HG03039 (cell line): ENCODE measurements around the gene ARHGEF37.

Experiments used
- ATAC-seq: cut with Tn5 transposase; IDR thresholded peaks from one replicate; pipeline ENCODE4 v1.9.1; 2021; ENCODE audit warnings: mild to moderate bottlenecking, moderate library complexity; ENCODE audit not compliant: unreplicated experiment

The ARHGEF37 gene

DNA sequence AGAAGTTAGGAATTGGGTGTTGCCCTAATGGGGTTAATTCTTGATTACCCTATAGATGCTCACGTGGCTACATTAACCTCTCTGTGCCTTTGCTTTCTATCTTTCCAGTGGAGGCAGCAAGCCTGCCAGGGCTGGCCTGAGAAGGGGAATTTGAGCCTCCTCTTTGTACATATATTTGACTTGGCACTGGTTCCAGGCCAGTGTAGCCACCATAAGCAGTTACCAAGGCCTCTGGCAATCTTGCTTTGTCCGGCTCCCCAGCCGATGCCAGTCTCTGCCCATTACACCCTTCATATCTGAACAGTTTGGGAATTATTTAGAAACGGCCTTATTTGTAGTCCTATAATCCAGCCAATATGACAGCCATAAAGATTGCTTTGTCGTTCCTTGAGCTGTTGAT lies 90.2 kb downstream of the ARHGEF37 start:
- ATAC-seq = no peak

DNA sequence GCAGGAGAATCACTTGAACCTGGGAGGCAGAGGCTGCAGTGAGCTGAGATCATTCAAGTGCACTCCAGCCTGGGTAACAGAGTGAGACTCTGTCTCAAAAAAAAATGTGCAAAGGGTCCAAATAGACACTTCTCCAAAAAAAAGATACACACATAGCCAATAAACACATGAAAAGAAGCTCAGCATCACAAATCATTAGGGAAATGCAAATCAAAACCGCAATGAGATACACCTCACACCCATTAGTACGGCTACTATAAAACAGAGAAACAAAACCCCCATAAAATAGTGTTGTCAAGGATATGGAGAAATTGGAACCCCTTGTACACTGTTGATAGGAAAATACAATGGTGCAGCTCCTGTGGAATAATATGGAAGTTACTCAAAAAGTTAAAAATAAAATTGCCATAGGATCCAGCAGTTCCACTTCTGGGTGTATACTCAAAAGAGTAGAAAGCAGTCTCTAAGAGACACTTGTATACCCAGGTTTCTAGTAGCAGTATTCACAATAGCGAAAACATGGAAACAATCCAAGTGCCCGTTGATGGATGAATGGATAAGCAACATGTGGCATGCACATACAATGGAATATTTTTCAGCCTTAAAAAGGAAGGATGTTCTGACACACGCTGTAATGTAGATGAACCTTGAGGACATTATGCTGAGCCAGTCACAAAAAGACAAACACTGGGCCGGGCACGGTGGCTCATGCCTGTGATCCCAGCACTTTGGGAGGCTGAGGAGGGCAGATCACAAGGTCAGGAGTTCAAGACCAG lies 91.6 kb downstream of the ARHGEF37 start:
- no peak for ATAC-seq

DNA sequence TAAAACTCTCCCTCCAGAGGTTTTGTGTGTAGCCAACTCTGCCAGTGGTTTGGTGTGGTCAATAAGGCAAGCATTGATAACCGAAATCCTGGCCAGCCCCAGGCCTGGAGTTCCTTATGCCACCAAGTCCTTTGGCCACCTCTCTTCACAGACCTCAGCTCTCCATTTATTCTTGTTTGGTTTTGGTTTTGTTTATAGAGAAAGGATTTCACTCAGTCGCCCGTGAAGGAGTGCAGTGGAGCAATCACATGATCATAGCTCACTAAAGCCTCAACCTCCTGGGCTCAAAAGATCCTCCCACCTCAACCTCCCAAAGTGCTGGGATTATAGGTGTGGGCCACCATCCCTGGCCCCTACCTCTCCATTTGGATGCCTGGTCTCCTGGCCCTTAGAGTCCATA lies 93.4 kb downstream of the ARHGEF37 start:
- no peak for ATAC-seq

DNA sequence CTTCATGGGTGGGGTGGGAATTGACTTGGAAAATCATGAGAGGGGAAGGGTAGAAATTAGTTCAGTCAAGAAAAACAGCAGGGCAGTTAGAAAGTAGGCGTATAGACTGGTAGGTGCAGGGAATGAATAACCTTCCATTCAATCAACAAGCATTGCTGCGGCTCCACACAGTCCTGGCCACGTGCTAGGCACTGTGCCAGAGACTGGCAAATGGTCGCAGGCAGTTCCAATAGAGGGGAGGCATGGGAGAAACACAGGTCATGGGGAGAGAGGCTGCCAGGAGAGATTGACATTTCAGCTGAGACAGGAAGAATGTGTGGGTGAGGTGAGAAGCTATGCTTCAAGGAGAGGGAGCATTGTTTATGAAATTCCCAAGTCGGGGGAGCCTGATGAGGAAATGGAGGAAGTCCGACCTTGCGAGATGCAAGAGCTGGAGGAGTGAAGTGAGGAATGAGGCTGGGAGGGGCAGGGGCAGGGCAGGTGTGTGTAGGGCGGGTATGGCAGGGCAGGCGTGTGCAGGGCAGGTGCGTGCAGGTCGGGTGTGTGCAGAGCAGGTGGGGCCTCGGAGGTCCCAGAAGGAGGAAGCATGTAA lies 94.4 kb downstream of the ARHGEF37 start:
- no peak for ATAC-seq

DNA sequence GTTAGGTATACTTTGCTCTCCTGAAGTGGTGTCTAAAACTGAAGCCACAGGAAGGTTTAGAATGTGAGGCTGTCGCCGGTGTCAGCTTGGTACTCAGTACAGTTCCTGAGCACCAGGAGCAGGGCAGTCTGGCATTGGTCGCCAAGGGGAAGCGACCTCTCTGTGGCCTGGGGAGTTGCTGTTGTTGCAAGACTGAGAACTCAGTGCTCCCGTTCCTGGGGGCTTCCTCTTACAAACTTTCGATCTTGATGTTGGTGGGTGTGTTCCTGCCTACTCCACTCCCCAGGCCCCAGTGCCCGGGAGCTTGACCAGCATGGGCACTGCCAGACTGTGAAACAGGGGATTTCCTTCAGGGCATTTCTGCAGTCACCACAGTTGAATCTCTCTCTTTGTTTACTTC lies 96.4 kb downstream of the ARHGEF37 start:
- ATAC-seq = no peak

DNA sequence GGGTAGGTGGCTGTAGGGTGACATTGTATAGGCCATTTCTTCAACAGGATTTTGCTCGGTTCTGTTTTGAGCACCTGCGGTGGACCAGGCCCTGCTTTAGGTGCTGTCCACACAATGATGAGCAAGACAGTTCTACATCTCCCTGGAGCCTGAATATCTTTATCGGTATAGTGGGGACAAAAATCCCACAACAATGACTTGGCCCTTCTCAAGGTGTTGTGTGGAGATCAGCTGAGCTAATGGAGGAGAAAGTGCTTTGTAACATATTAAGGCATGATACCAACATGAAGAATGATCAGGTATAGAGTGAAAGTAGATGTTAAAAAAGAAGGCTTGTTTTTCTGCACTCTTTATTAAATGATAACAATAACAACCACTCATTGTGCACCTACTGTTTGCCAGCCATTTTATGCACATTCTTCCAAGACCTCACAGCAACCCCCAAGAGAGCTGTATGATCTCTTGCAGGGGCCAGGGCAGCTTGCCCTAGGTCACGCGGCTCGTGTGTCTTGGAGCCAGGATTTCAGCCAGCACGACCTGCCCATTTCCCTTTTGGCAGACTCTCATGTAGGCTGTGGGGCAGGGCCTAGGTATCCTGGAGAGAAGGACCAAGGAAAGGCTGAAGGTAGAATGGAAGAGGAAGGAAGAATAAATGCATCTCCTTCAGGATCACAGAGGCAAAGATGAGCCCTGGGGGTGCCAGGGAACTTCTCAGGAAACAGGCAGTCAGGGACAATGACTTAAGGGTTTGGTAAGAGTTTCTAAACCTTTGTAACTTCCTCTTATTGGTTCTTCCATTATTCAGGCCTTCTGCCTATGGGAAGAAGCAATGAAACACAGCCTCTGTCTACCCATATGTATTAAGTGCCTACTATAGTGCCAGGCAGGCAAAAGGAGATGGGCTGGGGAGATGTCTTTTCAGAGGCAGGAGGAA lies 98.8 kb downstream of the ARHGEF37 start:
- peak; percentile 24 for ATAC-seq

DNA sequence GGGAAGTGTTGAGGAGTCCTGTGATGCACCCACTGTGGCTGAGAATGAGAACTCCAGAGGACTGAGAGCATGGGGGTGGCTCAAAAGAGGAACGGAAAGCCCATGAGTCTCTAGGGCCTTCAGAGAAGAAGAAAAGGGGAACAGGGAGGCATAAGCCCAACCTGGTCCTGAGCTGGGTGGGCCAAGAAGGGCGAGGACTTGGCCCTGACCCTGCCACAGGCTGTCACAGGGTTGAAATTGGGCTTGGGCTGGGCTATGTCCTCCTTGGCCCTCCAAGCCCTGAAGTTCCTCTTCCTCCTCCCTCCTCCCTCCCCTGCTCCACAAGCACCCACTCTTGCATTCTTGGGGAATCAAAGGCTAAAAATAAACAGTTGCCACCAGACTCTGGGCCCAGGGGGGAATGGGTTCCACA lies 99.5 kb downstream of the ARHGEF37 start:
- peak; percentile 93 for ATAC-seq

DNA sequence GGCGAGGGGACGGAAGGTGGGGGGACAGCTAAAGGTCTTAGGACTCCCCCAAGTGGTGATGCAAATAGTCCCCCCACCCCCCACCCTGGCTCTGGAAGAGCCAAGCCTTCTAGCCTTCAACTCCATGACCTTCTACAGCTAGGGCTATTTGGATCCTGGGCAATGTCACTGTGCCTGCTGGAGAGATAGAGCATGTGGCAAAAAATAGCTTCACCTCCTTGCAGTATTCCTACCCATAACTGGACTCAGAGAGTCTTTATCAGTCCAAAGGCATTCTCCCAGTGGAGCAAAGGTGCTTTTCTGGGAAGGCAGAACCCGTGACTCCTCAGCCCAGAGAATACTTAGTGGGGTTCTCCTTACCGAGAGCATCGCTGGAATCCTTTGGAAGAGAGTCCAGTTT lies 100.0 kb downstream of the ARHGEF37 start:
- no peak for ATAC-seq

DNA sequence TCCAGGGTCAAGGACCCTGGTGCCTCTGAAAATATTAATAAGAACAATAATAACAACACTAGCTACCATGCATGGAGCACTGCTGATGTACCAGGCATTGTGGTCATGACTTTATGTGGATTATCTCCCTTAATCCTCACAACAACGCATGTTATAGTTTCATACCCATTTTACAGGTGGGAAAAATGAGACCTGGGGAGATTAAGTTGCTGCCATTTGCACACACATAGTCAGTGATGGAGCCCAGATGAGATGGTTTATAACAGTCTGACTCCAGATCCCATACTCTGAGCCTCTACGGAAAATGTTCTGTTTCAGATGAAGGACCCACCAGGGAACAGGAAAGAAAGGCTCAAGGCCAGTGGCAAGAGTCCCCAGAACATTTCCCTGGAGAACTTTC lies 100.6 kb downstream of the ARHGEF37 start:
- ATAC-seq = no peak

DNA sequence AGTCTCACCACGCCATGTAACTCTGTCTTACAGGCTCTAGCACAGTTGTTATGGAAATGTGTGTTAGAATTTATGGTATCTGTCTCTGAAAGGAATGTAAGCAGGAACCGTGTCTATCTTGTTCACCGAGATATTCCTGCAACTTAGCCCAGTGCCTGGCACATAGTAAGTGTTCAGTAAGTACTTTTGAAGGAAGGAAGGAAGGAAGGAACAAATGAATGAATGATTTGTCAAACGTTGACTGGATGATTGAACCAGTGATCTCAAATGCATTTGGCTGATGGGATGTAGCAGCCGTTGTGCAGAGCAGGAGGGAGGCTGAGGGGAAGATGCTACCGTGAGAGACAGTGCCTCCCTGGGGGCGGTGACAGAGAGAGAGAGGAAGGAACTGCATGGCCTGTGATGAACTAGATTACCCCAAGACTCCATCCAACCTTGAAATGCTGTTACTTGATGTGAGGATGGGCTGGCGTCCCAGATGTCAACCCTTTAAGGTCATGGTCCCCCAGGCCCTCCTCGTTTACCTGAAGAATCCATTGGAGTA lies 101.3 kb downstream of the ARHGEF37 start:
- ATAC-seq = no peak

DNA sequence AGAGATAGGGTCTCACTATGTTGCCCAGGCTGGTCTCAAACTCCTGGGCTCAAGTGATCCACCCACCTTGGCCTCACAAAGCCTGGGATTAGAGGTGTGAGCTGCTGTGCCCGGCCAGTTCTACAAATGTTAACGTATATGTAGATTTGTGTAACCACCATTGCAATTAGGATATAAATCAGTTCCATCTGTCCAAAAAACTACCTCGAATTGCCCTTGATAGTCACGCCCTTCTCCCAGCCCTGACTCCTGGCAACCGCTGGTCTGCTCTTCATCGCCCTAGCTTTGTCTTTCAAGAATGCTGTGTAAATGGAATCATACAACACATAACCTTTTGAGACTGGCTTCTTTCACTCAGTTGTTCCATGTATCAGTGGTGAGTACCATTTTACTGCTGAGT lies 102.7 kb downstream of the ARHGEF37 start:
- no peak for ATAC-seq

DNA sequence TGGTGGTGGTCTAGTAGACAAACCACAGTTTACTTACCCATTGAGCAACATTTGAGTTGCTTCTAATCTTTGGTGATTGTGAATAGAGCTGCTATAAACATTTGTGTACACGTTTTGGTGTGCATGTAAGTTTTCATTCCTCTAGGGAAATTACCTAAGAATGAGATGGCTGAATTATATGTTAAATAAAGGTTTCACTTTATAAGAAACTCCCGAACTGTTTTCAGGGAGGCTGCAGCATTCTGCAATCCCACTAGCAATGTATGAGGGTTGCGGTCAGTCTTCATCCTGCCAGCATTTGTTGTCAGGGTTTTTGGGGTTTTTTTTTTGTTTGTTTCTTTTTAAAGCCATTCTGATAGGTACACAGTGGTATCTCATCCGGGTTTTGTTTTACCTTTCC lies 103.1 kb downstream of the ARHGEF37 start:
- no peak for ATAC-seq
